Ovary (tissue), 9 donors: ENCODE measurements around the gene PHF21B. TPM values are rescaled to one million over a fixed set of nuclear protein-coding genes. Genes with fewer than 3 reads are reported as not detected.

Experiments
- DNase-seq, 5 donors: peaks; one replicate each; pipeline ENCODE4 v3.0.0-alpha.2; 2019 to 2020
- H3K27ac ChIP-seq, 2 donors: fragments of 200-600 bp; one replicate each; pipeline versions ENCODE4 v1.5.1 to v1.8.0; 2019 to 2022
- H3K27me3 ChIP-seq: fragments of 200-600 bp; one replicate; pipeline ENCODE4 v1.8.0; 2022
- H3K36me3 ChIP-seq: fragments of 200-600 bp; sonication (generic); one replicate; pipeline ENCODE4 v1.5.1; 2019
- H3K4me1 ChIP-seq: one replicate; pipeline ENCODE4 v1.8.1; 2013; ENCODE audit warnings: mild to moderate bottlenecking, moderate library complexity; ENCODE audit not compliant: insufficient read depth
- H3K4me3 ChIP-seq: fragments of 200-600 bp; sonication (generic); one replicate; pipeline ENCODE4 v1.5.1; 2017
- H3K9me3 ChIP-seq, 2 donors: fragments of 200-600 bp in 1 of 2; sonication (generic) in 1 of 2; one replicate each; pipeline versions ENCODE4 v1.5.1 to v1.8.1; 2013 to 2019; ENCODE audit warnings: mild to moderate bottlenecking in 1 of 2, moderate library complexity in 1 of 2
- CTCF ChIP-seq, 3 donors: fragments of 450-650 bp in 2 of 3; fragments of 200-600 bp in 1 of 3; IDR thresholded peaks; one replicate each; pipeline versions ENCODE4 v1.5.1 to v1.8.0; 2016 to 2022; ENCODE audit warnings: antibody characterized with exemption in 3 of 3, mild to moderate bottlenecking in 1 of 3
- EP300 ChIP-seq: sonication (generic); formaldehyde crosslinking; IDR thresholded peaks from one replicate; pipeline ENCODE4 v1.6.1; 2017; ENCODE audit warnings: antibody characterized with exemption
- POLR2A ChIP-seq: fragments of 450-650 bp; IDR thresholded peaks from one replicate; pipeline ENCODE4 v1.6.1; 2017; ENCODE audit warnings: antibody characterized with exemption, mild to moderate bottlenecking, moderate library complexity
- WGBS, 3 donors: extraction: QIAGEN DNeasy Blood & Tissue Kit in 1 of 3; methylation state at CpG; one replicate each; pipeline versions ENCODE4 v1.1.5 to v1.1.7; 2013 to 2017; 5-methylcytosine and 5-hydroxymethylcytosine counted together
- intact Hi-C, 4 donors: fragments of 100-400 bp; cut with DNase I; formaldehyde crosslinking; loops; one replicate each; pipeline versions ENCODE4 v1.11.0 to v1.15.1; 2022 to 2023
- polyA plus RNA-seq, 2 donors: library from polyadenylated mRNA; stranded (reverse); fragments of 200-250 nt in 1 of 2; fragments of 350-450 nt in 1 of 2; fragmentation: Illumina TruSeq in 1 of 2; extraction: RNeasy Lipid Tissue Mini Kit (QIAGEN cat#74804) in 1 of 2; gene quantifications; one replicate each; pipeline ENCODE4 v1.2.3, GENCODE V29; 2013 to 2014
- total RNA-seq, 7 donors: library from RNA; depleted of rRNA in 2 of 7; stranded (reverse); fragments of >200 nt in 2 of 7; fragmentation: NEBNext Ultra II Directional in 3 of 7; extraction: Animal tissue kit (Norgen Biotek cat#: 25700) in 3 of 7; gene quantifications; one replicate each; pipeline versions ENCODE4 v1.1.0 to v1.2.4, GENCODE V29; 2016 to 2023
- donor health status: DM: no; HTN: no; CAD: no; lungs with moderate emphysema.
- donor health status: DM: no; HTN: no; CAD: no.
- donor health status: Bipolar disorder and iron deficiency.
- donor health status: DM: yes; HTN: yes; CAD: no.
- donor health status: DM: no; HTN: no; CAD: no.
- donor health status: DM: yes; HTN: yes; CAD: no.

Gene PHF21B
- total and polyA plus RNA-seq, 9 donors = 0.95 to 10.7 (median 6.4) TPM

GRCh38 chr22:45031629-45032403, 22.0 kb upstream of the PHF21B start:
- no peak for DNase-seq
- Histone ChIP-seq H3K4me1 (peaks cover 10% of the 10 kb centered on the region), H3K36me3 (no peaks in the 10 kb centered on the region), H3K4me3 (no peak overlapping the region), H3K9me3 (no peaks in the 10 kb centered on the region), H3K27me3 (no peaks in the 10 kb centered on the region), H3K27ac (no peak overlapping the region)
- 79 to 87% (median 86%) methylated on average over 1 of the region's 1 CpG for WGBS, 3 donors
- TF ChIP-seq CTCF (IDR thresholded peaks at IDR 0.05) = no peak
- TF ChIP-seq EP300 = no peak
- TF ChIP-seq POLR2A = no peak
- intact Hi-C loops = loop anchor here in 1 of 4 donors (10.0 kb wide), 1 partner anchor 833 kb away; no protein-coding TSS in a partner anchor

GRCh38 chr22:45029501-45029900, 19.7 kb upstream of the PHF21B start:
- TF ChIP-seq POLR2A = no peak
- TF ChIP-seq EP300 = no peak
- no peak for TF ChIP-seq CTCF (IDR thresholded peaks at IDR 0.05)
- H3K9me3 ChIP-seq = no peaks in the 10 kb centered on the region
- no peak overlapping the region for H3K27ac ChIP-seq
- intact Hi-C loops = no loop called here
- H3K36me3 ChIP-seq = no peaks in the 10 kb centered on the region
- no peaks in the 10 kb centered on the region for H3K4me1 ChIP-seq
- H3K27me3 ChIP-seq = no peaks in the 10 kb centered on the region
- no peak for DNase-seq
- no peak overlapping the region for H3K4me3 ChIP-seq
- 74 to 84% (median 79%) methylated on average over 6 of the region's 6 CpGs for WGBS, 3 donors

GRCh38 chr22:45026511-45026910, 16.7 kb upstream of the PHF21B start:
- H3K4me3 ChIP-seq = no peak overlapping the region
- no peaks in the 10 kb centered on the region for H3K36me3 ChIP-seq
- TF ChIP-seq EP300 (no peak), POLR2A (no peak), CTCF (IDR thresholded peaks at IDR 0.05) (no peak)
- H3K27ac ChIP-seq = no peak overlapping the region
- H3K4me1 ChIP-seq = no peaks in the 10 kb centered on the region
- 73 to 87% (median 87%) methylated on average over 6 of the region's 6 CpGs for WGBS, 3 donors
- DNase-seq = no peak
- no peaks in the 10 kb centered on the region for H3K27me3 ChIP-seq
- intact Hi-C loops = no loop called here
- no peaks in the 10 kb centered on the region for H3K9me3 ChIP-seq

- Histone ChIP-seq H3K36me3 (no peaks in the 10 kb centered on the region), H3K9me3 (no peaks in the 10 kb centered on the region), H3K4me1 (no peaks in the 10 kb centered on the region), H3K27me3 (no peaks in the 10 kb centered on the region), H3K4me3 (no peak overlapping the region), H3K27ac (no peak overlapping the region)
- no peak for DNase-seq
- intact Hi-C loops = no loop called here
- WGBS, 3 donors = 25 to 38% (median 27%) methylated on average over 9 of the region's 9 CpGs
- no peak for TF ChIP-seq CTCF (IDR thresholded peaks at IDR 0.05)
- no peak for TF ChIP-seq POLR2A
- no peak for TF ChIP-seq EP300
Observed at GRCh38 chr22:45023431-45023830, 13.6 kb upstream of the PHF21B start.
